A549 (cell line): ENCODE data around the gene FIBP. TPM values are rescaled to one million over a fixed set of nuclear protein-coding genes. Genes with fewer than 3 reads are reported as not detected.

Experiments used
- ATAC-seq, 2 experiments: fragments of 200-7000 bp in 1 of 2; fragments of >200 bp in 1 of 2; cut with Nextera tagmentation in 1 of 2; cut with Tn5 transposase in 1 of 2; 3 replicates each; pipeline versions ENCODE4 v1.8.0 to v1.9.1; 2018 to 2020; ENCODE audit warnings: mild to moderate bottlenecking in 1 of 2, moderate library complexity in 1 of 2
- CTCF ChIA-PET: fragments of 300-600 bp; sonication (Branson Sonifier 250); formaldehyde crosslinking; extraction: SDS; loops from one replicate; lab custom pipeline; 2021; ENCODE audit warnings: antibody characterized with exemption, inconsistent platforms; lab: Yijun Ruan, JAX
- POLR2A ChIA-PET: fragments of 350-600 bp; formaldehyde crosslinking; extraction: SDS; loops from one replicate; lab custom pipeline; 2021; ENCODE audit warnings: antibody characterized with exemption, inconsistent platforms; lab: Yijun Ruan, JAX
- DNase-seq, 2 experiments: peaks; one replicate each; pipeline versions ENCODE4 v3.0.0 to v3.0.0-alpha.2; 2011 to 2016; ENCODE audit warnings: low read depth in 1 of 2, low spot score in 1 of 2
- FAIRE-seq: peaks from 2 replicates; lab custom pipeline; 2011; peaks lifted over from hg19 to GRCh38; lab: Jason Lieb, UNC
- H3K27ac ChIP-seq, 2 experiments: fragments of >200 bp; sonication (Bioruptor Twin); formaldehyde crosslinking; 3 replicates each; pipeline ENCODE4 v1.5.1; 2016 to 2017
- H3K4me1 ChIP-seq: fragments of >200 bp; sonication (Bioruptor Twin); formaldehyde crosslinking; 3 replicates; pipeline ENCODE4 v1.6.1; 2016
- H3K4me2 ChIP-seq: fragments of >200 bp; sonication (Bioruptor Twin); formaldehyde crosslinking; 3 replicates; pipeline ENCODE4 v1.6.1; 2016
- H3K4me3 ChIP-seq: fragments of >200 bp; sonication (Bioruptor Twin); formaldehyde crosslinking; 3 replicates; pipeline ENCODE4 v1.5.1; 2016
- H3K9me3 ChIP-seq: fragments of >200 bp; sonication (Bioruptor Twin); formaldehyde crosslinking; 3 replicates; pipeline ENCODE4 v1.6.1; 2016
- ATOH8 ChIP-seq: fragments of 250-450 bp; sonication (Bioruptor Pico); IDR thresholded peaks from 2 replicates; pipeline ENCODE4 v1.5.0; 2020; ENCODE audit warnings: low read depth, mild to moderate bottlenecking, moderate library complexity
- BCL3 ChIP-seq: fragments of >200 bp; sonication (Bioruptor Twin); formaldehyde crosslinking; IDR thresholded peaks from 3 replicates; pipeline ENCODE4 v1.6.1; 2016
- BHLHE40 ChIP-seq: IDR thresholded peaks from 2 replicates; pipeline ENCODE4 v1.6.1; 2012; ENCODE audit warnings: low read depth, low read length, inconsistent platforms
- CHD4 ChIP-seq: fragments of 200-600 bp; sonication (generic); IDR thresholded peaks from 2 replicates; pipeline ENCODE4 v1.6.1; 2016; ENCODE audit warnings: antibody characterized with exemption, mild to moderate bottlenecking, borderline replicate concordance
- E2F6 ChIP-seq: IDR thresholded peaks from 2 replicates; pipeline ENCODE4 v1.6.1; 2012; ENCODE audit warnings: low read depth, borderline replicate concordance
- EHMT2 ChIP-seq: fragments of 200-600 bp; sonication (generic); IDR thresholded peaks from 2 replicates; pipeline ENCODE4 v1.6.1; 2016; ENCODE audit warnings: antibody characterized with exemption, low read depth, mild to moderate bottlenecking, moderate library complexity
- FOSB ChIP-seq: fragments of 250-450 bp; sonication (Bioruptor Pico); IDR thresholded peaks from 2 replicates; pipeline ENCODE4 v1.5.0; 2020; ENCODE audit warnings: mild to moderate bottlenecking, moderate library complexity
- FOSL2 ChIP-seq, 2 experiments: fragments of 450-650 bp in 1 of 2; fragments of >200 bp in 1 of 2; sonication (Bioruptor Twin) in 1 of 2; formaldehyde crosslinking; IDR thresholded peaks; 2 replicates each; pipeline versions ENCODE4 v1.5.0 to v1.6.1; 2016 to 2020; ENCODE audit warnings: mild to moderate bottlenecking in 1 of 2, moderate library complexity in 1 of 2
- JUN ChIP-seq, 2 experiments: fragments of >200 bp; sonication (Bioruptor Twin); formaldehyde crosslinking; IDR thresholded peaks; 2 replicates in 1 of 2; 3 replicates in 1 of 2; pipeline ENCODE4 v1.6.1; 2016 to 2017
- KDM5A ChIP-seq: fragments of 200-600 bp; sonication (generic); IDR thresholded peaks from 2 replicates; pipeline ENCODE4 v1.6.1; 2016; ENCODE audit warnings: antibody characterized with exemption, mild to moderate bottlenecking
- MAX ChIP-seq: IDR thresholded peaks from 2 replicates; pipeline ENCODE4 v1.6.1; 2012
- PHF8 ChIP-seq: fragments of 200-600 bp; sonication (generic); IDR thresholded peaks from 2 replicates; pipeline ENCODE4 v1.6.1; 2016; ENCODE audit warnings: low read depth, mild to moderate bottlenecking, antibody characterized with exemption, moderate library complexity, borderline replicate concordance
- POLR2A ChIP-seq: IDR thresholded peaks from 2 replicates; pipeline ENCODE4 v1.6.1; 2012; ENCODE audit warnings: mild to moderate bottlenecking, low read length
- RARB ChIP-seq: fragments of 250-450 bp; sonication (Bioruptor Pico); IDR thresholded peaks from 2 replicates; pipeline ENCODE4 v1.8.0; 2021; ENCODE audit warnings: mild to moderate bottlenecking, moderate library complexity
- RCOR1 ChIP-seq: fragments of 150-350 bp; IDR thresholded peaks from 2 replicates; pipeline ENCODE4 v1.6.1; 2014; ENCODE audit warnings: antibody characterized with exemption, low read length, low read depth
- USF2 ChIP-seq: fragments of 450-650 bp; IDR thresholded peaks from 2 replicates; pipeline ENCODE4 v1.6.1; 2014; ENCODE audit warnings: antibody characterized with exemption
- ZC3H11A ChIP-seq: fragments of 450-650 bp; IDR thresholded peaks from 2 replicates; pipeline ENCODE4 v1.6.1; 2014; ENCODE audit warnings: antibody characterized with exemption, mild to moderate bottlenecking
- WGBS: methylation state at CpG from one replicate; pipeline ENCODE4 v1.1.6; 2017; ENCODE audit errors: missing lambda C conversion rate; 5-methylcytosine and 5-hydroxymethylcytosine counted together
- polyA plus RNA-seq, 4 experiments: library from polyadenylated mRNA; depleted of rRNA in 3 of 4; stranded (reverse); fragments of >200 nt; fragmentation: RNase III in 1 of 4; extraction: RNeasy Plus Mini Kit Qiagen cat#74134 plus additional on column Dnase treatment in 1 of 4; gene quantifications; 2 replicates in 3 of 4; 3 replicates in 1 of 4; pipeline ENCODE4 v1.2.3, GENCODE V29; 2011 to 2017
- TF ChIP-seq, protein P1 (sequence below): fragments of >200 bp; sonication (Bioruptor Twin); formaldehyde crosslinking; IDR thresholded peaks from 3 replicates; pipeline ENCODE4 v1.5.1; 2016

Gene FIBP
- polyA plus RNA-seq, 2 of the 4 experiments (the other 2 are of a cell fraction) = 60.4 to 72.2 TPM

DNA sequence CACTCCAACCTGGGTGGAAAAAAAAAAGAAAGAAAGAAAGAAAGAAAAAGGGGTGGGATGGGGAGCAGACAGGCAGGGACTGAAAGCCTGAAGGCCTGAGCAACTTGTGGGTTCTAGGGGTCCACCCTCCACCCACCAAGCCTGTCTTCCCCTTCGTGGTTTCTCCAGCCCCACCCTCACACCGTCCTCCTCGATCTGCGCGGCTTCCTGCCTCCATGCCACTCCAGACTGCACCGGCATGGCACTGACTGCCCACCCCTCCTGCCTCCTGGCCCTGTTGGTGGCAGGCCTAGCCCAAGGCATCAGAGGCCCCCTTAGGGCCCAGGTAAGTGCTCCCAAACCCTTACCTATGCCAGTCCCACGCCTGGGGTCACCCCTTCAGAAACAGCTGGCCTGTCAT is 8.7 kb downstream of the FIBP start, which contains the start of gene CTSW:
CTSW (plus strand) TSS at position 221 of the 400 bp plus-strand sequence; CDS start at position 239, 18 bp downstream.
- POLR2A ChIA-PET = no interaction called here
- H3K27ac ChIP-seq = no peak within 1 kb of the TSS
- ATAC-seq (no peak), FAIRE-seq (no peak), DNase-seq (no peak)
- H3K4me3 ChIP-seq = no peak within 1 kb of the TSS
- 88% methylated on average over 7 of the region's 7 CpGs for WGBS
- no peaks in the 10 kb centered on the region for H3K4me1 ChIP-seq
- TF ChIP-seq BHLHE40 (no peak), EHMT2 (no peak), ZC3H11A (no peak)
- TF ChIP-seq, all 56 proteins: peak for 0
- CTCF ChIA-PET = interaction anchor here (1.1 to 5.1 kb wide), 6 partner anchors 7 to 174 kb away, joined by 3 to 42 read pairs (median 5); partner anchors contain the start of genes CCDC85B, FIBP and MUS81
- Histone ChIP-seq H3K4me2 (no peak within 1 kb of the TSS), H3K9me3 (no peaks in the 10 kb centered on the region)

- DNase-seq = peak; percentile 92 to 95
- H3K4me3 ChIP-seq = peak overlapping the region; percentile 55
- no peak for FAIRE-seq
- WGBS = 12% methylated on average over 36 of the region's 54 CpGs
- ChIA-PET POLR2A (interaction anchor here (1.0 to 2.0 kb wide), 6 partner anchors 13 to 161 kb away, joined by 3 to 14 read pairs (median 4); partner anchors contain the start of genes CCDC85B, CFL1, FIBP and KAT5), CTCF (interaction anchor here (0.8 to 7.5 kb wide), 8 partner anchors 11 to 247 kb away, joined by 3 to 158 read pairs (median 4); partner anchors contain the start of genes FIBP and MUS81)
- TF ChIP-seq RARB (CRISPR knock-in tag) (0 out of 2 replicates have a peak, but pooled peaks have one; percentile 49), E2F6 (peak; percentile 64), MAX (peak; percentile 66; the same call in 1 of the 2 replicates), CHD4 (no peak), POLR2A (peak; percentile 86), USF2 (peak; percentile 92), BHLHE40 (0 out of 2 replicates have a peak, but pooled peaks have one; percentile 4), FOSB (CRISPR knock-in tag) (no peak), JUN (IDR thresholded peaks at IDR 0.05) (peak in 1 of 2 experiments; percentile 51; a peak in 1 of 5 replicates), PHF8 (peak; percentile 39; the same call in 1 of the 2 replicates), BCL3 (peak; percentile 33; the same call in 1 of the 3 replicates), FOSL2 (IDR thresholded peaks at IDR 0.05) (no peak), FOSL2 (CRISPR knock-in tag; IDR thresholded peaks at IDR 0.05) (no peak)
- TF ChIP-seq, all 56 proteins: peak for 9
- peak; percentile 60 to 79 for ATAC-seq
- peaks cover 6% of the 10 kb centered on the region for H3K4me1 ChIP-seq
- H3K4me2 ChIP-seq = peak overlapping the region; percentile 100
- peak overlapping the region; percentile 82 to 84 for H3K27ac ChIP-seq
- H3K9me3 ChIP-seq = no peaks in the 10 kb centered on the region
Measured at GRCh38 chr11:65873318-65874156, 14.7 kb downstream of the FIBP start.

GRCh38 chr11:65872586-65873317 is 15.5 kb downstream of the FIBP start, which contains the start of gene EFEMP2:
Gene EFEMP2, minus strand, starts transcription at chr11:65872800. Its CDS starts 446 bp downstream, at chr11:65872354.
- peak within 1 kb of the TSS; percentile 55 for H3K4me3 ChIP-seq
- no peak for DNase-seq
- H3K4me1 ChIP-seq = peaks cover 6% of the 10 kb centered on the region
- no peak for TF ChIP-seq RCOR1
- no peak for TF ChIP-seq JUN (IDR thresholded peaks at IDR 0.05)
- no peak for TF ChIP-seq BCL3
- TF ChIP-seq KDM5A = no peak
- TF ChIP-seq E2F6 = no peak
- TF ChIP-seq ATOH8 (CRISPR knock-in tag) = no peak
- TF ChIP-seq, protein P1, sequence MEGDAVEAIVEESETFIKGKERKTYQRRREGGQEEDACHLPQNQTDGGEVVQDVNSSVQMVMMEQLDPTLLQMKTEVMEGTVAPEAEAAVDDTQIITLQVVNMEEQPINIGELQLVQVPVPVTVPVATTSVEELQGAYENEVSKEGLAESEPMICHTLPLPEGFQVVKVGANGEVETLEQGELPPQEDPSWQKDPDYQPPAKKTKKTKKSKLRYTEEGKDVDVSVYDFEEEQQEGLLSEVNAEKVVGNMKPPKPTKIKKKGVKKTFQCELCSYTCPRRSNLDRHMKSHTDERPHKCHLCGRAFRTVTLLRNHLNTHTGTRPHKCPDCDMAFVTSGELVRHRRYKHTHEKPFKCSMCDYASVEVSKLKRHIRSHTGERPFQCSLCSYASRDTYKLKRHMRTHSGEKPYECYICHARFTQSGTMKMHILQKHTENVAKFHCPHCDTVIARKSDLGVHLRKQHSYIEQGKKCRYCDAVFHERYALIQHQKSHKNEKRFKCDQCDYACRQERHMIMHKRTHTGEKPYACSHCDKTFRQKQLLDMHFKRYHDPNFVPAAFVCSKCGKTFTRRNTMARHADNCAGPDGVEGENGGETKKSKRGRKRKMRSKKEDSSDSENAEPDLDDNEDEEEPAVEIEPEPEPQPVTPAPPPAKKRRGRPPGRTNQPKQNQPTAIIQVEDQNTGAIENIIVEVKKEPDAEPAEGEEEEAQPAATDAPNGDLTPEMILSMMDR = no peak
- no peaks in the 10 kb centered on the region for H3K9me3 ChIP-seq
- no peak for ATAC-seq
- WGBS = 35% methylated on average over 13 of the region's 69 CpGs
- peak within 1 kb of the TSS; percentile 100 for H3K4me2 ChIP-seq
- FAIRE-seq = no peak
- H3K27ac ChIP-seq = peak within 1 kb of the TSS; percentile 82 to 84
- ChIA-PET CTCF (interaction anchor here (1.4 to 7.5 kb wide), 5 partner anchors 10 to 115 kb away, joined by 4 to 158 read pairs (median 12); partner anchors contain the start of genes CFL1, FIBP and MUS81), POLR2A (interaction anchor here (0.6 to 2.0 kb wide), 5 partner anchors 13 to 161 kb away, joined by 3 to 10 read pairs (median 6); partner anchors contain the start of genes CCDC85B, KAT5 and MUS81)
